Measurements from ENCODE around the gene IL21R.

Gene IL21R

DNA sequence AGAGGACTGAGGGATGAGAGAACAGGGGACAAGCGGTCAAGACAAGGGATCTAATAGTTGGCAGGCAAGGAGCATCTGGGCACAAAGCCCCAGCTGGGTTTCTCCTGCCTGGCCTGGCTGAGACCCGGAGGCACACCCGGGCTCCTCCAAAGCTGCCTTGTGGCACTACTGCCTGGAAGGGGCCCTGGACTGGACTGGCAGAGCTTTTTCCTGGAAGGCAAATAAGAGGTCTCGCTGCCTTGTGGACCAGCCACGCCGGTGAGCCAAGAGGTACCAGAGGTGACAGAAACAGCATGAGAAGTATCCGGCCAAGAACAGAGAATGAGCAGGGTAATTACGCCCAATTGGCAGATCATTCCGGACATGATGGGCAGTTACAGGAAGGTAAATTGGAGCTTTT is 83.2 kb downstream of the IL21R start:
- no peak for DNase-seq (ENCODE audit: low read depth in 3 of 3)

DNA sequence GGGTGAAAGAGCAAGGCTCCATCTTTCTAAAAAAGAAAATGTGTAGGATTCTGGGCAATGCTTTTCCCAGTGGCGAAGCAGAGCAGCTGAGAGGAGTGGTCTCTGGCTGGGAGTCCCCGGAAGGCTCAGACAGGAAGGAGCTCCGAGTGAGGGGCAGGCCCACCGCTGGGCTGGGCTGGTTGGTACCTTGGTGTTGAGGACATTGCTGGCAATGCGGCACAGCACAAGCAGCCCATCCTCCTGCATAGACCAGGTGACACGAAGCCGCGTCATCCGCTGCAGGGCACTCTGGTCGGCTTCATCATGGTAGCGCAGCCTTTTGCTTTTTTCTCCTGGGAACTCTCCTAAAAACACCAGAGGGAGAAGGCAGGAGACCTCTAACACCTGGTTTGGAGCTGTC is 83.8 kb downstream of the IL21R start:
- no peak for DNase-seq (ENCODE audit: low read depth in 3 of 3)

DNA sequence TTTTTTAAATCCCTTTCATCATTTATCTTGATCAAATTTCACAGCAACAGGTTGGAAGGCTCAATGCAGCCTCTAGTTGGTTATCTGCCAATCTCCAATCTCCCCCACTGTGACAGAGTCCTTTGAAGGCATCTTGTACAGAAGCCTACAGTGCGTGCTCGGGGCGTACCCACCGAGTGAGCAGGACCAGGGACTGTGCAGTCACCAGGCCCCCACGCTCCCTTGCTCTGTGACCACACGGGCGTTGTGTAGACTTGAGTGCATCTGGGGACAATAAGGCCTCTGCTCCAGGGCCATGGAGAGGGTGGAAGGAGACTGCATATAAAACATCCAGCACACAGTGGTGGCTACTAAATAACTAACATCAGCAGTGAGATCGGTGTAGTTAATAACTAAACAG is 84.4 kb downstream of the IL21R start:
- no peak for DNase-seq (ENCODE audit: low read depth in 3 of 3)

DNA sequence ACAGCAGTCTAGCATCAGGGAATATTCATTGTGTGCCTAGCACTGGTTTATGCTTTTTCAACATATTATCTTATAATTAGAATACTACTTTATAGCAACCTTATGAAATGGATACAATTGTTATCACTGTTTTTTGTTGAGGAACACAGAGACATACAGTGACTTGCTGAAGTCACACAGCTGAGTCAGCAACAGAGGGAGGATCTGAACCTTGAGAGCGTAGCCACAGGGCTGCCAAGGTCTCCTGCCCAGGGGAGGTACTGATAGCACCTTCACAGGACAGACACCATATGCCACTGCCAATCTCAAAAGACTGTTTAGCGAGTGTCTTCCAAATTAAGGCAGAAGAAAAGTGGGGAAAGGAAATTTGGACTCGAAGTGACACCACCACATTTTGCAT is 84.8 kb downstream of the IL21R start:
- no peak for DNase-seq (ENCODE audit: low read depth in 3 of 3)

DNA sequence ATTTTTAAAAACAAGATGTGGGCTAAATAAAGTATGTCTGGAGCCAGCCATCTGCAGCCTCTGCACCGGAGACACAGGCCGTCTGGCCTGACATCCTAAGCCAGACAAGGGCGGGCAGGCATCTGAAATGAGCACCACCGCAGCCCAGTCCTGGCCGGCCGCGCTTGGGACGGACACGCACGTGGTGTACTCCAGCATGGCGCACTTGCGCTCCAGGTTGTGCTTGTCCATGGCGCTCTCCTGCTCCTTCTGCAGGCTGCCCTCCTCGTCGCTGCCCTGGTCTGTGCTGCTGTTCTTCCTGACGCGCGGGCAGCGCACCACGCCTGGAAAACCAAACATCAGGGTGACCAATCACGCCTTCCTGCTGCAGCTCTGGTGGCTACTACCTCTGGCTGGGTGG is 87.4 kb downstream of the IL21R start:
- no peak for DNase-seq (ENCODE audit: low read depth in 3 of 3)

DNA sequence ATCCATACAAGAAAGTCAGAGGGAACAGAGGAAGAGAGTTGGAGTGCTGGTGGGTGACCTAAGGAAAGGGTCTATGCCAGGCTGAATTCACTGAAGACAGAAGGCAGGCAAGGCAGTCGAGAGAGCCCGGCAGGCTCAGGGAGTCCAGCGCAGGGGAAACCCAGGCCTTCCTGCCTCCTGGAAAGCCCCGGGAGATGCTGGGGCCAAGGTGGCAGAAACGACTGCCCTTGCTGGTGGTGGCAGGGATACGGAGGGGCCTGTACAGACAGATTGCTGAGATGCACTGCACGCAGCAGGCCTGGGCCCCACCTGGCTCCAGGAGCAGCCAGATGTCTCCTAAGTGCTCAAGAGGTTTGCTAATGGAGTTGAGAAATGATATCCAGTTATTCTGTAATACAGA is 87.9 kb downstream of the IL21R start:
- DNase-seq (ENCODE audit: low read depth in 3 of 3) = no peak

DNA sequence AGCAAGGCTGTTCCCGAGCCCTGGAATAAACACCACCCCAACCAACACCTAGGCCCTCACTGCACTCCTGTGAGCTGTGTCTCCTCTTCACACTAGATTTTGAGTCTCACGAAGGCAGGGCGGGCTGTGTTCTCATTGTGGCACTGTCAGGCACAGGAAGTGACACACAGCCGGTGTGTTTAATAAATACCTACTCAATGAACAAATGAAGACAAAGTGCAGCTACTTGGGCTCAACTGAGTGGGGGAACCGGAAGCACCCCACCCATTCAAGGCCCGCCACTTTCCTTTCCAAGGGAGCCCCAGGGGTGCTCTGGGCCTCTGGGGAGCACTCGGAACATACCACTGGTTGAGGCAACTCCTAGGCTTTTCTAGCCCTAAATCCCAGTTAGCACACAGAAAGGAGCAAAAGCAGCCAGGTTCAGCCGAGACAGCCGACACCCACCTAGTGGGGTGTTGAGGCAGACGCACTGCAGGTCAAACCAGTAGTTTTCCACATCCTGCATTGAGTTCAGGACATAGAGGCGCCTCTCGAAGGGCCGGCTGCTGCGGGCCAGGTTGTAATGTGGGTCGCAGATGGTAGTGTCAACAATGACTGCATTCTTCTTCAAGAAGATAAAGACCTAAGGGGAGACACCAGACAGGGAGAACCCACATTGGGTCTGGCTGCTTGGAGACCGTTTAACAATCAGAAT is 90.1 kb downstream of the IL21R start:
- DNase-seq (ENCODE audit: low read depth in 3 of 3) = no peak

DNA sequence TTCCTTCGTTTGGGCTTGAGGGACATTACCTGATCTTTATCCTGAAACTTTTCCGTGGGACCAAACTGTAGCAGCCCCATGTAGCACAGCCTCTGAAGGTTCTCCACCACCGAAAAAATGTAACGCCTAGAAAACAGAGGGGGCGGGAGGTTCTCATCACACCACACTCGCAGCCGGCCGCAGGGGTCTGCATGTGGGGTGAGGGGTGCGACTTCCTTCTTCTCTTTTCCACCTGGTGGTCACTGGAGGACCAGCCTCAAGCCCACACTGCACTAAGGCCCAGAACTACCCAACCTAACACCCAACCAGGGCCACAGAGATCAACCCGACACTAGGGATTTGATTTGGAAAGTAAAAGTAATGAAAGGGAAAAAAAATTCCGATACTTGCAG is 90.6 kb downstream of the IL21R start:
- DNase-seq (ENCODE audit: low read depth in 3 of 3) = no peak

DNA sequence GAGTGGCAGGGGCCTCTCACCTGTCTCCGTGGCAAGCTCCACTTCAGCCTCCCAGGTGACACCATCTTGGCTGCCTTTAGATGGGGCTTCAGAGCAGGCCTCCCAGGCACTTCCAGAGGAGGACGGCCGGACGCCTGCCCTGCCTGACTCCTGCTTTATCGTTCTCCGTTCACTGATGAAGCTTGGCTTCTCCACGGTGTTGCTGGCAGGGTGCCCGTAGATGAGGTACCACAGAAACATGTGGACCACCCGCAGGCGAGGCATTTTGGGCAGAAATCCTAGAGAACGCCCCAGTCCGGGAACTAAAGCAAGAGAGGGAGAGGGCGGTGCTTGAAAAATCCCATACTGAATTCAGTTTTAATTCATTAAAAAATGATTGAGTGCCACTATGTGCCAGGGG is 93.2 kb downstream of the IL21R start:
- no peak for DNase-seq (ENCODE audit: low read depth in 3 of 3)

DNA sequence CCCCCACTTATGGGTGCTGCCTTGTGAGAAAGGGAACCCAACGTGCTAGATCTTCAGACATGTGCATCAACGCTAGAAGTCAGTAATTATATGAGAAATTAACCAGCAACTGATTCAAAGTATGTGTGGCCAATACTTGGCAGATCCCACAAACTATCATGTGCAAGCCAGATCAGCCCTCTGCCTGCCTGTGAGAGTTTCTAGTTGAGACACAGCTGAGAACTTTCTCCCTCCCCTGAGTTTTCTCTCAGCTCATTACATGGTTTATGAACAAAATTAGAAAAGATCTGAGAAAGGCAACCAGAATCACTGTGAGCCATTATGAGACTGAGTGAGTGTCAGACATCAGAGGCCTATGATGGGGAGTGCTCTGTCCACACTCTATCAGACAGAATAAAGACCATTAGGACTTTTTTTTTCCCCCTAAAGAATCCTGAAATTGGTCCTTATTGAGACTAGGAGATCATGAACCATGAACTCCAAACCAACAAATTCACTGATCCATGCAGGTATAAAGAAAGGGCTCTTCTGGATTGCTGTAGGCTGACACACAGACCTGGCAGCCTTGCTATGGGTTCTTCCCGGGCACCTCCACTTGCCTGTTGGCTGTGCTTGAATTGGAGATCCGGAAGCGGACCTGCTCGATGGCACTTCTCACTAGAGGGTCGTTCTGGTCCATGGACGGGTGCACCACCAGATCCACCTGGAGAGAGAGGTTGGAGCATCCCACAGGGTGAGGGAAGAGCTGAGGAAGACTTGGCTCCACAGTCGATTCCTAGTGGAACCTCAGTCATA is 96.3 kb downstream of the IL21R start:
- no peak for DNase-seq (ENCODE audit: low read depth in 3 of 3)

DNA sequence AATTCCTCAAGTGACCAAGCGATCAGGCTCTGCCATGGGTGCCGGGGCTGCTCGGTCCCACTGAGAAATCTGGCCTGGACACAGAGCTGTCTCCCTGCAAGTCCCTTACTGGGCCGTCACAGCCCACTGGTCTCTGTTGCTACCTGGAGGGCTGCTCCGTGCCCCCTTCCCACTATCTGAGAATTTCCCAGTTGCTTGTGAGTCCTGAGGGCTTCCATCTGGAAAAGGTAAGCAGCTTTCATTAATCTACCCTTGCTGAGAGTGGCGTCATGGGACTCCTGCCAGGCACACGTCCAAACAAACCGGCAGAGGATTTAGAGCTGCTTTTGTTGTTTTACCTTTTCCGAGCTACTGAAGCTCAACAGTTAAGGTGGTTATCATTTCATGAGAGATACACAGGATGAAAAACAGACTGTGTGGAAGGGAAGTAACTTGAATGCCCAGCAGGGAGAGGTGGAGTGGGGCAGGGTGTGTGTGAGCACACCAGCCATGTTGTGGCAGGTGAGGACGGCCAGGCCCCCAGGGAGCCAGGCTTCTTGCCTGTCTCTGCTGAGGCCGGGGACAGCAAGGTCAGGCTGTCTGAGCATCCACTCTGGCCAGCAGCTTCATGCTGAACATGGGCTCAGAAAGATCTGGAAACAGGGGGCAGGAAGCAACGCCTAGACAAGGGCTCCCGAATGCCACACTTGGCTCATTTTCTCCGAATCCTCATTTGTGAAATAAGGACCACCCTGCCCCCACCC is 97.1 kb downstream of the IL21R start:
- no peak for DNase-seq (ENCODE audit: low read depth in 3 of 3)

DNA sequence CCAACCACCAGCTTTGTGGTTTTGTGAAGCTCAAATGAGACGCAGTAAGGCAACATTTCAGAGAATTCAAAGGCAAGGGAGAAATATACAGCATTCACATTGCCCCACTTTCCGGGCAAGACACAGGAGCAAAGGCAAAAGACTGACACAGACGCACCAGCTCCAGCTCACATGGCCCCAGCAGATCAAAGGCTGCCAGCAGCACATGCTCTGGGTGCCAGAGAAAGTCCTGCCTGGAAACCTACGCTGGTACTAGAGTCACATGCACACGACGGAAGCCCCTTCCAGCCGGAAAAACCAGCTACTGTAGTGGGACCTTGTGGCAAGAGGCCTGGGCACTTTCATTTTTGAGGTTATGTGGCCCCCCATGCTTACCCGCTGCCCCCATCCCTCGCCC is 97.7 kb downstream of the IL21R start:
- no peak for DNase-seq (ENCODE audit: low read depth in 3 of 3)

DNA sequence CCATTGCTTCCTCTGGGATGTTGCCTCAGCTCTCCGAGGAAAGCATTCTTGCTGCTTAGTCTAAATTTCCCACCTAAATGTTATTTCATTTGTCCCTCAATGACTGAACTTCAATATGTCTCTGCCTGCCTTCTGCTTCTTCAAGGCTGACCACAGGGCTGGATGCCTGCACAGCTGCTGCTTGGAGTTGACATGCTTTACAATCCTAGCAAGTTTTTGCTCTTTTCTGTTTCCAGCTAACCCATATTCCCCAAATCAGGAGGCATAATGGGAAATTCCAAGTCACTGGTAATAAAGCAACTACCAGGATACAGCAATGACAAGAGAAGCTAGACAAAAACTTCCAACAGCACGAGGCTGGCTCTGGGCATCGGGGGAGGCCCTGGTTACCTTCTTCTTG is 98.8 kb downstream of the IL21R start:
- DNase-seq (ENCODE audit: low read depth in 3 of 3) = no peak

All from stimulated activated CD4-positive, alpha-beta T cell treated with anti-CD3 and anti-CD28 coated beads, TNF-alpha, amount 100 ng/mL, for 4 hours (primary cell).